Smooth muscle cell of the brain vasculature (primary cell): Measurements from ENCODE around the gene CCDC66.

Source experiments
- DNase-seq: peaks from one replicate; pipeline ENCODE4 v3.0.0-alpha.2; 2012; ENCODE audit warnings: low read depth, low spot score

CCDC66 gene

DNA sequence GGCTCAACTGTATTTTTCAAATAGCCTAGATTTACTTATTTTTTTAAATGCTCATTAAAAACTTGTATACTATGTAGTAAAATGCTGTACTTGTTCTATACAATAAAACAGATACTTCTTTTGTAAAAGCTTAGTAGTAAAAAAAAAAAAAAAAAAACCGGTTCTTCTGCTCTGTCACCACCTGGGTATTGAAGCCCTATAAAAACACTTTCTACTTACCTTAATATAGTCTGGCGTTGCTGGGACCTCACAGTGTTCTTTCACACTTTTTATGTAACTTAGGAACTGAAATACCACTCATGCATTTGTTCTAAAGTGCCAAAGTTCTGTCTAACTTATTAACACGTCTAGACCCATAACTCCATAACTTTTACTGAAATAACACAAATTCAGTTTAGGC lies 64.7 kb downstream of the CCDC66 start:
- no peak for DNase-seq

DNA sequence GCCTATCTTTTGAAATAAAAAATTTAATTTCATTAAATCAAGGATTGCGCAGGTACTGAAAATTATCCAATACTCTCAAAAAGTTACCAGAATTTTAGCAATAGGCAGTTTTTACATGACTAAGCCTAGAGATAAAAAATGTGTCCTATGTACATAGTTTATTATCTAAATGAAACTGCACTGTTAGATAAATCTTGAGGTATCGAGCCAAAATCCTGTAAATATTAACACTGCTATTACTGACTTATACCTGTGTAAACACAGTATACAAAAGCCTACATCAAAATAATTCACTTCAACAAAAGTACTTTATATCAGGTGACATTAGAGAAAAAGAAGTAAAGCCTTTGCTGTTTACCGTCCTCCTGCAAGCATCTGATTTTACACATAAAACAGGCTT lies 65.4 kb downstream of the CCDC66 start:
- no peak for DNase-seq

DNA sequence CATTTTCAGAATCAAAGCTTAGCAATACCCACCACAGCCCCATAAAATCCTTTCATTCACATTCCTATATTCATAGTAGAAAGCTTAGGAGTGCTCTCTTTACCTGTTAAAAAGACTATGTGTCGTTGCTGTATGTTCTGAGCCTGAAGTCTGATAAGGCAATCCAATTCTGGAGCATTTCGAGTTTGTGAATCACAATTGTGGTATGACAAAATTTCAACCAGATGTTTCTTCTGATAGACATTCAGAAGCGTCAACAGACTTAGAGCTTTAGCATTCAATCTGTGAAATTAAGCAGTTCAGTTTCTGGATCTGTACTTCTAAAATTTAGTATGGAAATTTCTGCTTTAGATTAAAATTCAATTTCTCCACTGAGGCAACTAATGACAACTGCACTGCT lies 67.8 kb downstream of the CCDC66 start:
- no peak for DNase-seq

DNA sequence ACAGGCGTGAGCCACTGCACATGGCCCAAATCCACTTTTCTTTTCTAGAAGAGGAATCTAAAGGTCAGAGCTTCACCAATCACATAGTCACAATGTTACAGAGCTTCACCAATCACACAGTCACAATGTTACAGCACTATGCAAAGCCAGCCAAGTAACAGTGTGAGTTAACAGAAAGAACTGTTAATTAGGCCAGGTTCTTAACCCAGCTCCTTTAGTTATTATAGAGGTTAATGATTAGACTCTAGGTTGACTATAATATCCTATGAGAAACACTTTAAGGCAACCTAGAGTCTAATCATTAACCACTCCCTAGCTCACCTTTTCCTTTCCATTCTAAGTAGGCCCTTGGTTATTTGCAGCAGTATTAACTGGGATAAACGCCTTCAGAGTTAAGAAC lies 72.1 kb downstream of the CCDC66 start:
- no peak for DNase-seq

DNA sequence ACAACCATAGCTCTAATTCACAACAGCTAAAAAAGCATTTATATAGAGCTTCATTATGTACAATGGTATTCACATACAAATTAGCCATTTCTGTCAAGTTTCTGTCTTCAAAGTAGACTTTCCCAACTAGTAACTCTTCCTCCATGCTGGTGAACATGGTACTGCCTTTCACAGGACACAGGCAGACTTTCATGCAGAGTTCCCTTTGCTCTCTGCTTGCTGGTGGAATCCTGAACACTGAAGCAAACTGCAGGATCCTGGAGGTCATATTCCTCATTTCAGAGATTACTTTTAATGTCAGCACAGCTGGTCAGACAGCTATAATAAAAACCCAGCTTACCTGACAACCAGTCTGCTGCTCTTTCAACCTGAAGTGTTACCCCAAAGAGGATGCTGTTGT lies 72.5 kb downstream of the CCDC66 start:
- no peak for DNase-seq

DNA sequence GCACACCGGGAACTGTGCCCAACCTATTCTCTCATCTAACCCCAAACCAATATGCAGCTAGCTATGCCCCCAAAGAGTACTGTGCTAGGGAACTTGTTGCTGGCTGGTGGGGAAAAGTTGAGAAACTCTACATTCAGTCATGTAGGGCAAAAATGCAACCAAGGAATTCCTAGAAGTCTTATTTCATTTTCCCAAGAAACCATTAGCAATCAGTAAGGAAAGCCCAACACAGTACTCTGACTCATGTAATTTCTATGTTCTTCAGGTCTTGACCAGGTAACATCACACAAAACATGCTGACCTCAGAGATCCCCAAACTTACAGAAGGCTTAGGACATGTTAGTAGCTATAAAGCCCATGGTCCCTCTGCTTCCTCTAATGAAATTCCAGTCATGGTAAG lies 74.0 kb downstream of the CCDC66 start:
- no peak for DNase-seq

DNA sequence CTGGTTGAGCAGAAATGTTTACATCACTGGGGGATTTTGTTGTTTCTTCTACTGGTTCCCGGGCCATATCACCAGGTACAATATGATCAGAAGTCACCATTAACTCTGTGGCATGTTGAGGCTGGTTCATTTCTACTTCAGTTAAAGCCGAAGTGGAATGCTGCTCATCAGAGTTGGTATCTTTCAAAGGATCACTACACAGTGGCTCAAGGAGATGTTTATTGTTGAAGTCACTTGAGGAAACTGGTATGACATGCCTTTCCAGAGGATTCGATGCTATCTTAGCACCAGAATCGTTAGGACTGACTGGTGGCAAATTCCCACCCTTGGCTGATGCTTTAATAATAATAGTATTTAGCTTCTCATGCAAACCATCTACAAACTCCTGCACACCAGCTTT lies 76.2 kb downstream of the CCDC66 start:
- no peak for DNase-seq

DNA sequence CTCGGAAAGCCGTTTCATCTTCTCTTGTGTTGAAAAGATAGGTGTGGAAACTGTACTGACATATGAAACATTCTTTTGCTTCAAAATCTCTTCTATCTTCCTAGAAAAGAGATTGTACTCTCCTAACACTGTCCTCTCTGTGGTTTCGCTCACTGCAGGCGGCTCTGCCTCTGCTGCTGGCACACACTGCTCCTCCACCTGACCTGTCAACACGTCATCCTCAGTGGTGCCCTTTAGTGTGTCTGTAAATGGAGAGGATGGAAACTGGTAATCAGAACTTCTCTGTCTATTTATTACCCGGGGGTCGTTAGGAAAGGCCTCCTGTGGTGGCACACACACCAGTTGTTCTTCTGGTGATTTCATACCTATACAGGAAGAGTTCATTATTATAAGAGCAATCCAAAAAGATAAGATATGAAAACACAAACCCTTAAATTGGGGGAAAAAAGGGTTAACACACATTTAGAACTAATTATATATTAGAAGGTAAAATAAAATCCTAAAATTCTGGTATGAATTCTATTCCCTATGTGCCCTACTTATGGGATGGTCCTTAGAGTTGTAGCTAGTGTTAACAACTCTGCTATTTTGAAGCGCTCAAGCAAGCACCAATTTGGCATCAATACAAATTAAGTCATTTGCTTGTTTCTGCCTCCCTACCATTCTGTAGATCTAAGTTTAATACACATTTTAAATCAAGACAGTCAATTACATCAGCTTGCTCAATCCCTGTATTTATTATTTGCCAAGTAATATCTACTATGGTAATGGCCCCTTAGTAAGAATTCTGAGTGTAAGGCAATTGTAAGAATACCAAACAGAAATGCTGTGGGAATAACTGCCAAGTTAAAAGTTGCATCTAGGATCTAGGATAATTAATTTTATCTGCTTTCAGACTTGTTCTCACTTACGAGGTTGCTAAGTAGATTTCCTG lies 76.9 kb downstream of the CCDC66 start:
- DNase-seq, result no peak

DNA sequence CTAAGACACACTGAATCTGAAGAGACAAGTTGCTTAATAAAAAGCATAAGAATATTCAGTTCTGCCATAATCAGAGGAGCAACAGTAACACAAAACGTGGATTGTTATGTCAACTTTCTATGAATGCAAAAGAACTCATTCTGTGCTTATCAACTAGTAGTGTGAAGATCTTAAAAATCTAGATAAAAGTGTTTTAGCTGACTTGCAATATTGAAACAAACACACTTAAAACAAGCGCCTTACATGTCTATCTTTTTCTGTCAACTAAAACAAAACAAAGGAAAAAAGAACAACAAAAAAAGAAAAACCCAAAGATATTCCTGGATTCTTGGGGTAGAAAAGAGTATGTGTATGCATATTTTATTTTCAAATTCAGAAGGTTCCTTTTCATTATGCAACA lies 88.4 kb downstream of the CCDC66 start:
- DNase-seq, result no peak

DNA sequence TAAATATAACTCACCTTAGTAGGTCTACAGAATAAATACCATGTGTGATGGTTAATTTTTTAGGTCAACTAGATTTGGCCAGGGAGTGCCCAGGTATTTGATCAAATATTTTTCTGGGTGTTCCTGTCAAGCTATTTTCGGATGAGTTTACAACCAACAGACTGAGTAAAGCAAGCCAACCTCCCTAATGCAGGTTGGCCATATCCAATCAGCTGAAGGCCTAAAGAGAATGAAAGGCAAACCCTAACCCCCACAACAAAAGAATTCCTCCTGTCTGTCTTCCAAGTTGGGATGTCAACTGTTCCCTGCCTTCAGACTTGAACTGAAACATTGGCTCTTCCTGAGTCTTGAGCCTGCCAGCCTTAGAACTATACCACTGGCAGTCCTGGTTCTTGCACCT lies 97.5 kb downstream of the CCDC66 start:
- no peak for DNase-seq

DNA sequence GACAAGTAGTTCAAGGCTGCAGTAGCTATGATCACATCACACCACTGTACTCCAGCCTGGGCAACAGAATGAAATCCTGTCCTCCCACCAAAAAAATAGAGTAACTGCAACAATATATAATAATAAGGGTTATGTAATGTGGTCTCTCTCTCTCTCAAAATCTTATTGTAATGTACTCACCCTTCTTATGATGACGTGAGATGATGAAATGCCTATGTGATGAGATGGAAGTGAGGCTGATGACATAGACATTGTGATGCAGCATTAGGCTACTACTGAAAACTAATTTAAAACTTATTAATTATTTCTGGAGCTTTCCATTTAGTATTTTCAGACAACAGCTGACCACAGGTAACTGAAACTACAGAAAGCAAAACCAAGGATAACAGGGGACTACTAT lies 98.7 kb downstream of the CCDC66 start:
- no peak for DNase-seq

DNA sequence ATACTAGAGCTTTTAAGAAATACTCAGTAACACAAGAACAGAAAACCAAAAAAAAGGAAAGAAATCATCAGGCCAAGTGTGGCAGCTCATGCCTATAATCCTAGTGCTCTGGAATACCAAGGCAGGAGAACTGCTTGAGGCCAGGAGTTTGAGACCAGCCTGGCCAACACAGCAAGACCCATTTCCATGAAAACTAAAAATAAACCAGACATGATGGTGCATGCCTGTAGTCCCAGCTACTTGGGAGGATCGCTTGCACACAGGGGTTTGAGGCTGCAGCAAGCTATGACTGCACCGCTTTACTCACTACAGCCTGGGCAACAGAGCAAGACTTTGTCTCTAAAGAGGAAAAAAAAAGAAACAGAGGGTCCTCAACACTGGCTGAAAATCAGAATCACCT lies 107.8 kb downstream of the CCDC66 start:
- DNase-seq, result no peak

DNA sequence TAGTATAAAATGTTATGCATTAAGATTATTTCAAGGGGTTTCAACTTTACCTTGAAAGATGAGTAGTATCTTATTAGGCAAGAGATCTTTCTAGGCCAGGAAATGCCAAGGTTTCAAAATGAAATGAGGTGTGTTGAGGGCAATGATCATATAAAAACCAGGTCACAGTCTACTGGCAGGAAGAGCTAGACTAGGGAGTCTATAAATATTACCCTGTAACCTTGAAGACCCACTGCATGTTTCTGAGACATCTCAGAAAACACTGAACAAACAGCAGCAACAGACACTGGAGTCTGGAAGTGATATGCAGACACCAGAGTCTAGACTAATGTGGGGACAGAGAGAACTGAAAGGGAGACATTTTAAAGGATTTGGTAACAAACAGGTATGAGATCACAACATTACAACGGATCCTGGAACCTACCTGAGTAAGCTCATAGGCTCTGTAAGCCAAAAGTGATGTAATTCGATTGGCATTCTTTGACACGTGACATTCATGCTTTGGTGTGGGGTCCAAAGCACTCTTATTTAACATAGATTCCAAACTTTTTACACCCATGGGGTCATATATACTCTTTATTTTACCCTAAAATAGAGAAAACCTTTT lies 111.1 kb downstream of the CCDC66 start:
- DNase-seq, result no peak
